Panc1 (cell line): Measurements from ENCODE around the gene ME1.

Experiments used
- POLR2AphosphoS5 ChIP-seq: IDR thresholded peaks from 2 replicates; pipeline ENCODE4 v1.6.1; 2012; ENCODE audit warnings: mild to moderate bottlenecking, low read depth, low read length, moderate library complexity
- TCF7L2 ChIP-seq: IDR thresholded peaks from 2 replicates; pipeline ENCODE4 v1.6.1; 2011; ENCODE audit warnings: mild to moderate bottlenecking, low read depth, low read length, inconsistent platforms
- TF ChIP-seq, protein P1 (sequence below): fragments of 450-650 bp; IDR thresholded peaks from 2 replicates; pipeline ENCODE4 v1.5.1; 2017; ENCODE audit warnings: mild to moderate bottlenecking
- TF ChIP-seq, protein P2 (sequence below), 2 experiments: IDR thresholded peaks; 2 replicates each; pipeline ENCODE4 v1.6.1; 2011 to 2012; ENCODE audit warnings: low read depth in 2 of 2, control low read depth in 1 of 2, low read length in 1 of 2, mild to moderate bottlenecking in 1 of 2, moderate library complexity in 1 of 2; ENCODE audit not compliant: insufficient read depth in 1 of 2

DNA sequence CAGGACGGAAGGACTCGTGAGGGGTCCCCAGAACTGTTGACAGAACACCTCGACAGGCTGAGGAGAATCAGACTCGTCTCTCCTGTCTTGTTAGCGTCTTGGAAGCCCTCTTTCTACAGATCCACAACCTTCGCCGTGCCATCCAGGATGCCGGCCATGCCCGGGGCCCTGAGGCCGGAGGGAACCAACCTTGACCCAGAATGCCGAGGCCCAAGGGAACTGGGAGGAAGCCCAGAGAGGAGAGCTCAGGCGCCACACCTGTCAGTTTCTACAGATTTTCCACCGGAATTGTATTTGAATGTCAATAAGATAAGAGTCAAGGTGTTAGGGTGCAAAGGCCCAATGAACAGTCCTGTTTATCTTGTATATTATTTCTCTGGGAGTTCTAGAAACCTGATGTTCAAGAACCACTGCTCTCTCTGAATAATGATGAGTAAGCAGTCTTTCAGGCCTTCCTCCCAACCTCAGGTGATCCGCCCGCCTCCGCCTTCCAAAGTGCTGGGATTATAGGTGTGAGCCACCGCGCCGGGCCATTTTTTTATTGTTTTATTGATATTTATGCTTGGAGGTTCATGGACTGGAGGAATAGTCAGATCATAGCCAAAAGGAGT lies 799 bp upstream of the ME1 start:
- TF ChIP-seq, protein P1, sequence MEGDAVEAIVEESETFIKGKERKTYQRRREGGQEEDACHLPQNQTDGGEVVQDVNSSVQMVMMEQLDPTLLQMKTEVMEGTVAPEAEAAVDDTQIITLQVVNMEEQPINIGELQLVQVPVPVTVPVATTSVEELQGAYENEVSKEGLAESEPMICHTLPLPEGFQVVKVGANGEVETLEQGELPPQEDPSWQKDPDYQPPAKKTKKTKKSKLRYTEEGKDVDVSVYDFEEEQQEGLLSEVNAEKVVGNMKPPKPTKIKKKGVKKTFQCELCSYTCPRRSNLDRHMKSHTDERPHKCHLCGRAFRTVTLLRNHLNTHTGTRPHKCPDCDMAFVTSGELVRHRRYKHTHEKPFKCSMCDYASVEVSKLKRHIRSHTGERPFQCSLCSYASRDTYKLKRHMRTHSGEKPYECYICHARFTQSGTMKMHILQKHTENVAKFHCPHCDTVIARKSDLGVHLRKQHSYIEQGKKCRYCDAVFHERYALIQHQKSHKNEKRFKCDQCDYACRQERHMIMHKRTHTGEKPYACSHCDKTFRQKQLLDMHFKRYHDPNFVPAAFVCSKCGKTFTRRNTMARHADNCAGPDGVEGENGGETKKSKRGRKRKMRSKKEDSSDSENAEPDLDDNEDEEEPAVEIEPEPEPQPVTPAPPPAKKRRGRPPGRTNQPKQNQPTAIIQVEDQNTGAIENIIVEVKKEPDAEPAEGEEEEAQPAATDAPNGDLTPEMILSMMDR, result no peak
- no peak for TF ChIP-seq POLR2AphosphoS5
- TF ChIP-seq, protein P2, sequence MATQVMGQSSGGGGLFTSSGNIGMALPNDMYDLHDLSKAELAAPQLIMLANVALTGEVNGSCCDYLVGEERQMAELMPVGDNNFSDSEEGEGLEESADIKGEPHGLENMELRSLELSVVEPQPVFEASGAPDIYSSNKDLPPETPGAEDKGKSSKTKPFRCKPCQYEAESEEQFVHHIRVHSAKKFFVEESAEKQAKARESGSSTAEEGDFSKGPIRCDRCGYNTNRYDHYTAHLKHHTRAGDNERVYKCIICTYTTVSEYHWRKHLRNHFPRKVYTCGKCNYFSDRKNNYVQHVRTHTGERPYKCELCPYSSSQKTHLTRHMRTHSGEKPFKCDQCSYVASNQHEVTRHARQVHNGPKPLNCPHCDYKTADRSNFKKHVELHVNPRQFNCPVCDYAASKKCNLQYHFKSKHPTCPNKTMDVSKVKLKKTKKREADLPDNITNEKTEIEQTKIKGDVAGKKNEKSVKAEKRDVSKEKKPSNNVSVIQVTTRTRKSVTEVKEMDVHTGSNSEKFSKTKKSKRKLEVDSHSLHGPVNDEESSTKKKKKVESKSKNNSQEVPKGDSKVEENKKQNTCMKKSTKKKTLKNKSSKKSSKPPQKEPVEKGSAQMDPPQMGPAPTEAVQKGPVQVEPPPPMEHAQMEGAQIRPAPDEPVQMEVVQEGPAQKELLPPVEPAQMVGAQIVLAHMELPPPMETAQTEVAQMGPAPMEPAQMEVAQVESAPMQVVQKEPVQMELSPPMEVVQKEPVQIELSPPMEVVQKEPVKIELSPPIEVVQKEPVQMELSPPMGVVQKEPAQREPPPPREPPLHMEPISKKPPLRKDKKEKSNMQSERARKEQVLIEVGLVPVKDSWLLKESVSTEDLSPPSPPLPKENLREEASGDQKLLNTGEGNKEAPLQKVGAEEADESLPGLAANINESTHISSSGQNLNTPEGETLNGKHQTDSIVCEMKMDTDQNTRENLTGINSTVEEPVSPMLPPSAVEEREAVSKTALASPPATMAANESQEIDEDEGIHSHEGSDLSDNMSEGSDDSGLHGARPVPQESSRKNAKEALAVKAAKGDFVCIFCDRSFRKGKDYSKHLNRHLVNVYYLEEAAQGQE (IDR thresholded peaks at IDR 0.05; ENCODE audit: insufficient read depth in 1 of 2, low read depth in 2 of 2, low read length in 1 of 2), result no peak
- TF ChIP-seq TCF7L2, result no peak
